ENCODE results near the gene CROCC2.

Gene CROCC2

GRCh38 chr2:240906141-240906910 is at the start of gene CROCC2:
TSS of gene CROCC2 (plus strand) at chr2:240906336. CDS start at chr2:240906514, 178 bp downstream.
- DNase-seq (ENCODE audit: insufficient read length, low spot score) (no peak), FAIRE-seq (no peak)
- TF ChIP-seq CTCF (IDR thresholded peaks at IDR 0.05; ENCODE audit: insufficient read depth, missing control alignments): no peak

- no peak for TF ChIP-seq CTCF (IDR thresholded peaks at IDR 0.05; ENCODE audit: insufficient read depth, missing control alignments)
- FAIRE-seq: no peak
- DNase-seq (ENCODE audit: insufficient read length, low spot score): no peak
Observed at GRCh38 chr2:240857039-240858008, 48.8 kb upstream of the CROCC2 start.

GRCh38 chr2:240858321-240858720 is 47.8 kb upstream of the CROCC2 start:
- TF ChIP-seq CTCF (IDR thresholded peaks at IDR 0.05; ENCODE audit: insufficient read depth, missing control alignments): no peak
- DNase-seq (ENCODE audit: insufficient read length, low spot score): no peak
- FAIRE-seq: no peak

GRCh38 chr2:240858871-240859270 is 47.3 kb upstream of the CROCC2 start:
- DNase-seq (ENCODE audit: insufficient read length, low spot score) (no peak), FAIRE-seq (no peak)
- TF ChIP-seq CTCF (IDR thresholded peaks at IDR 0.05; ENCODE audit: insufficient read depth, missing control alignments): no peak

- DNase-seq (ENCODE audit: insufficient read length, low spot score) (no peak), FAIRE-seq (no peak)
- TF ChIP-seq CTCF (IDR thresholded peaks at IDR 0.05; ENCODE audit: insufficient read depth, missing control alignments): no peak
Observed at GRCh38 chr2:240861547-240861946, 44.6 kb upstream of the CROCC2 start.

- TF ChIP-seq CTCF (IDR thresholded peaks at IDR 0.05; ENCODE audit: insufficient read depth, missing control alignments): no peak
- no peak for DNase-seq (ENCODE audit: insufficient read length, low spot score)
- no peak for FAIRE-seq
Observed at GRCh38 chr2:240864475-240864874, 41.7 kb upstream of the CROCC2 start.
